Measurements from ENCODE around the gene PCDHA13.
"Not testable (repeated sequence)": the region's sequence is repeated elsewhere in the genome, so short reads cannot be mapped to it uniquely, and the experiment has no call there.

Gene PCDHA13, protein sequence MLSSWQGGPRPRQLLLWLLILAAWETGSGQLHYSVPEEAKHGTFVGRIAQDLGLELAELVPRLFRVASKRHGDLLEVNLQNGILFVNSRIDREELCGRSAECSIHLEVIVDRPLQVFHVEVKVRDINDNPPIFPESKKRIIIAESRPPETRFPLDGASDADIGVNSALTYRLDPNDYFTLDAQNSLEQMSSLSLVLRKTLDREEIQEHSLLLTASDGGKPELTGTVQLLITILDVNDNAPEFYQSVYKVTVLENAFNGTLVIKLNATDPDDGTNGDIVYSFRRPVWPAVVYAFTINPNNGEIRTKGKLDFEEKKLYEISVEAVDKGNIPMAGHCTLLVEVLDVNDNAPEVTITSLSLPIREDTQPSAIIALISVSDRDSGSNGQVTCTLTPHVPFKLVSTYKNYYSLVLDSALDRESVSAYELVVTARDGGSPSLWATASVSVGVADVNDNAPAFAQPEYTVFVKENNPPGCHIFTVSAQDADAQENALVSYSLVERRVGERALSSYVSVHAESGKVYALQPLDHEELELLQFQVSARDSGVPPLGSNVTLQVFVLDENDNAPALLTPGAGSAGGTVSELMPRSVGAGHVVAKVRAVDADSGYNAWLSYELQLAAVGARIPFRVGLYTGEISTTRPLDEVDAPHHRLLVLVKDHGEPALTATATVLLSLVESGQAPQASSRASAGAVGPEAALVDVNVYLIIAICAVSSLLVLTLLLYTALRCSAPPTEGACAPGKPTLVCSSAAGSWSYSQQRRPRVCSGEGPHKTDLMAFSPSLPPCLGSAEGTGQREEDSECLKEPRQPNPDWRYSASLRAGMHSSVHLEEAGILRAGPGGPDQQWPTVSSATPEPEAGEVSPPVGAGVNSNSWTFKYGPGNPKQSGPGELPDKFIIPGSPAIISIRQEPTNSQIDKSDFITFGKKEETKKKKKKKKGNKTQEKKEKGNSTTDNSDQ

DNA sequence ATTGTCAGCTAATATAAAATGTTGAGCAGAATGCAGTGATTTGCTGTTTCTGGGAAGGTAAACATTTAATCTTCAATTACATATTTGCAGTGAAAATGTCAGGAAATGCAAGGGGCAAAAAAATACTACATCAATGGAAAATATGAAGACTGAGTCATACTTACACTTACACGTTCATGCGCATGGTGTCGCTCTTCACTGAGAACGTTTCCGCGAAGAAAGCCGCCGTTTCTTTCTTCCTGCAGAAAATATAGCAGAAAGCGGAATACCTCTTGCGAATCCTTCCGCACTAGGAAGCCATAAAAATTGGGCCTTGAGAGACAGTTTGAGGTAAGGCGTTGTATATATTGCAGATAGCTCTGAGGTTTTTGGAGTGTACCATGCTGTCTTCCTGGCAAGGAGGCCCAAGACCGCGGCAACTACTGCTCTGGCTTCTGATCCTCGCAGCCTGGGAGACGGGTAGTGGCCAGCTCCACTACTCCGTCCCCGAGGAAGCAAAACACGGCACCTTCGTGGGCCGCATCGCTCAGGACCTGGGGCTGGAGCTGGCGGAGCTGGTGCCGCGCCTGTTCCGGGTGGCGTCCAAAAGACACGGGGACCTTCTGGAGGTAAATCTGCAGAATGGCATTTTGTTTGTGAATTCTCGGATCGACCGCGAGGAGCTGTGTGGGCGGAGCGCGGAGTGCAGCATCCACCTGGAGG is at the start of gene PCDHA13:
PCDHA13 (plus strand) TSS at position 236 of the 702 bp plus-strand sequence; CDS start at position 381, 145 bp downstream.
- no peak for DNase-seq (ENCODE audit: low read depth in 2 of 3, low spot score in 1 of 3)

DNA sequence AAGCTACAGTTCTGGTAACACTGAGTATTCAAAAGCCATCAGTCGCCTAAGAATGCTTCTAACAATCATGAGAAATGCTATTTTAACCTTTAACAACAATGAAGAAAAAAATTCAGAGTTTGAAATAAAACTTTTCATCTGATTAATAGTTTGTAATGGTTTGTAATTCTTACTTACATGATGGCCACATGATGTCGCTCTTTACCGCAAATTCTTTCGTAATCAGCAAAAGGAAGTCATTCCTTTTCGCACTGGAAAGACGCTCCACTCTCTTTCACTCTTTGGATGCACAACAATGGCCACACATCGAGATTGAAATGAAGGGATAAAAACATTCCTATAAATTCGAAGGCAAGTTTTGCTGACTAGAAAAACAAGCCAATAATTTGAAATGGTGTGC is 47.9 kb upstream of the PCDHA13 start, which contains the start of gene PCDHA7:
PCDHA7 (plus strand) TSS at position 277 of the 400 bp plus-strand sequence; CDS start at position 392, 115 bp downstream.
- no peak for DNase-seq (ENCODE audit: low read depth in 2 of 3, low spot score in 1 of 3)

DNA sequence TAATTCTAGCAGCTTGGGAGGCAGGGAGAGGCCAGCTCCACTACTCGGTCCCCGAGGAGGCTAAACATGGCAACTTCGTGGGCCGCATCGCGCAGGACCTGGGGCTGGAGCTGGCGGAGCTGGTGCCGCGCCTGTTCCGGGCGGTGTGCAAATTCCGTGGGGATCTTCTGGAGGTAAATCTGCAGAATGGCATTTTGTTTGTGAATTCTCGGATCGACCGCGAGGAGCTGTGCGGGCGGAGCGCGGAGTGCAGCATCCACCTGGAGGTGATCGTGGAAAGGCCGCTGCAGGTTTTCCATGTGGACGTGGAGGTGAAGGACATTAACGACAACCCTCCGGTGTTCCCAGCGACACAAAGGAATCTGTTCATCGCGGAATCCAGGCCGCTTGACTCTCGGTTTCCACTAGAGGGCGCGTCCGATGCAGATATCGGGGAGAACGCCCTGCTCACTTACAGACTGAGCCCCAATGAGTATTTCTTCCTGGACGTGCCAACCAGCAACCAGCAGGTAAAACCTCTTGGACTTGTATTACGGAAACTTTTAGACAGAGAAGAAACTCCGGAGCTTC is 47.4 kb upstream of the PCDHA13 start:
- not testable (repeated sequence) for DNase-seq (ENCODE audit: low read depth in 2 of 3, low spot score in 1 of 3)

GRCh38 chr5:140835622-140836510 is 46.1 kb upstream of the PCDHA13 start:
- no peak for DNase-seq (ENCODE audit: low read depth in 2 of 3, low spot score in 1 of 3)

DNA sequence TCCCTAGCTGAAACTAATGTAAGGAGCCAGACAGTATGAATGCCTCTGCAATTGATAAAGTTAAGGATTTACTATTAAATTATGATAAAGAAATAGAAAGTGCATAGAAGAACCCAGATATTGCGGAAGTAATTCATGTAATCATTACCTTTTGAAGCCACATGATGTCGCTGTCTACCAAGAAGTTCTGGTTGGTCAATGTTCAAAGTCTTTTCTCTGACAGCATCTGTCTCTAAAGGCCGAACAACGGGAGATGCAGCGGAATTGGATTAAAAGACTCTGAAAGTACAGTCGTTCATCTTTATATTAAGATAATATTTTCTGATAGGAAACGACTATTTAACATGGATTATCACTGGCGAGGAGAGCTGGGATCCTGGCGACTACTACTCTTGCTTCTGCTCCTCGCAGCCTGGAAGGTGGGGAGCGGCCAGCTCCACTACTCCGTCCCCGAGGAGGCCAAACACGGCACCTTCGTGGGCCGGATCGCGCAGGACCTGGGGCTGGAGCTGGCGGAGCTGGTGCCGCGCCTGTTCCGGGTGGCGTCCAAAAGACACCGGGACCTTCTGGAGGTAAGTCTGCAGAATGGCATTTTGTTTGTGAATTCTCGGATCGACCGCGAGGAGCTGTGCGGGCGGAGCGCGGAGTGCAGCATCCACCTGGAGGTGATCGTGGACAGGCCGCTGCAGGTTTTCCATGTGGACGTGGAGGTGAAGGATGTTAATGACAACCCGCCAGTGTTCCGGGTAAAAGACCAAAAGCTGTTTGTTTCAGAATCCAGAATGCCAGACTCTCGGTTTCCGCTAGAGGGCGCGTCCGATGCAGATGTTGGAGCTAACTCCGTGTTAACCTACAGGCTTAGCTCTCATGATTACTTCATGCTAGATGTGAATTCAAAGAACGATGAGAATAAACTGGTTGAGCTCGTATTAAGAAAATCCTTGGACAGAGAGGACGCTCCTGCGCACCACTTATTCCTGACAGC is 40.7 kb upstream of the PCDHA13 start, which contains the start of gene PCDHA8:
PCDHA8 (plus strand) TSS at position 210 of the 985 bp plus-strand sequence; CDS start at position 345, 135 bp downstream.
- DNase-seq (ENCODE audit: low read depth in 2 of 3, low spot score in 1 of 3), result peak in 1 of 3 donors; percentile 3

- DNase-seq (ENCODE audit: low read depth in 2 of 3, low spot score in 1 of 3), result no peak
These were observed 38.9 kb upstream of the PCDHA13 start for GRCh38 chr5:140842798-140843733.

DNA sequence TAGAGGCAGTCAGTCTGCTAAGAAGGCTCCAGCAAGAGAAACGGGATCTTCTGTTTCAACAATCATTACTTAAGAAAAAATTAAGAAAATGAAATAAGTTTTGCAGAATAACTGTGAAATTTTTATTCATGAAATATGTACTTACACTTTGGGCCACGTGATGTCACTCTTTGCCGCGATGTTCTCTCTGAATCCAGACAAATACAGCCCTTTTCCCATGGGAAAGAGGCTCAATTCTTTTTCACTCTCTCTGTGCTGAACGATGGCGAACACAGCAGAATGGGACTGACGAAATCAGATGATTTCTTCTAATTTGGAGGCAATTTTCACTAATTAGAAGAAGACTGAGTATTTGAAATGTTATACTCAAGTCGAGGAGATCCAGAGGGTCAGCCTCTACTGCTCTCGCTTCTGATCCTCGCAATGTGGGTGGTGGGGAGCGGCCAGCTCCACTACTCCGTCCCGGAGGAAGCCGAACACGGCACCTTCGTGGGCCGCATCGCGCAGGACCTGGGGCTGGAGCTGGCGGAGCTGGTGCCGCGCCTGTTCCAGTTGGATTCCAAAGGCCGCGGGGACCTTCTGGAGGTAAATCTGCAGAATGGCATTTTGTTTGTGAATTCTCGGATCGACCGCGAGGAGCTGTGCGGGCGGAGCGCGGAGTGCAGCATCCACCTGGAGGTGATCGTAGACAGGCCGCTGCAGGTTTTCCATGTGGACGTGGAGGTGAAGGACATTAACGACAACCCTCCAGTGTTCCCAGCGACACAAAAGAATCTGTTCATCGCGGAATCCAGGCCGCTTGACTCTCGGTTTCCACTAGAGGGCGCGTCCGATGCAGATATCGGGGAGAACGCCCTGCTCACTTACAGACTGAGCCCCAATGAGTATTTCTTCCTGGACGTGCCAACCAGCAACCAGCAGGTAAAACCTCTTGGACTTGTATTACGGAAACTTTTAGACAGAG is 33.5 kb upstream of the PCDHA13 start, which contains the start of gene PCDHA9:
PCDHA9 (plus strand) TSS at position 244 of the 964 bp plus-strand sequence; CDS start at position 358, 114 bp downstream.
- not testable (repeated sequence) for DNase-seq (ENCODE audit: low read depth in 2 of 3, low spot score in 1 of 3)

DNA sequence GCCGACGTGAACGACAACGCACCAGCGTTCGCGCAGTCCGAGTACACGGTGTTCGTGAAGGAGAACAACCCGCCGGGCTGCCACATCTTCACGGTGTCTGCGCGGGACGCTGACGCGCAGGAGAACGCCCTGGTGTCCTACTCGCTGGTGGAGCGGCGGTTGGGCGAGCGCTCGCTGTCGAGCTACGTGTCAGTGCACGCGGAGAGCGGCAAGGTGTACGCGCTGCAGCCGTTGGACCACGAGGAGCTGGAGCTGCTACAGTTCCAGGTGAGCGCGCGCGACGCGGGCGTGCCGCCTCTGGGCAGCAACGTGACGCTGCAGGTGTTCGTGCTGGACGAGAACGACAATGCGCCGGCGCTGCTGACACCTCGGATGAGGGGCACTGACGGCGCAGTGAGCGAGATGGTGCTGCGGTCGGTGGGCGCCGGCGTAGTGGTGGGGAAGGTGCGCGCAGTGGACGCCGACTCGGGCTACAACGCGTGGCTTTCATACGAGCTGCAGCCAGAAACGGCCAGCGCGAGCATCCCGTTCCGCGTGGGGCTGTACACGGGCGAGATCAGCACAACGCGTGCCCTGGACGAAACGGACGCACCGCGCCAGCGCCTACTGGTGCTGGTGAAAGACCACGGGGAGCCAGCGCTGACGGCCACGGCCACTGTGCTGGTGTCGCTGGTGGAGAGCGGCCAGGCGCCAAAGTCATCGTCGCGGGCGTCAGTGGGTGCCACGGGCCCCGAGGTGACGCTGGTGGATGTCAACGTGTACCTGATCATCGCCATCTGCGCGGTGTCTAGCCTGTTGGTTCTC is 31.9 kb upstream of the PCDHA13 start:
- not testable (repeated sequence) for DNase-seq (ENCODE audit: low read depth in 2 of 3, low spot score in 1 of 3)

DNA sequence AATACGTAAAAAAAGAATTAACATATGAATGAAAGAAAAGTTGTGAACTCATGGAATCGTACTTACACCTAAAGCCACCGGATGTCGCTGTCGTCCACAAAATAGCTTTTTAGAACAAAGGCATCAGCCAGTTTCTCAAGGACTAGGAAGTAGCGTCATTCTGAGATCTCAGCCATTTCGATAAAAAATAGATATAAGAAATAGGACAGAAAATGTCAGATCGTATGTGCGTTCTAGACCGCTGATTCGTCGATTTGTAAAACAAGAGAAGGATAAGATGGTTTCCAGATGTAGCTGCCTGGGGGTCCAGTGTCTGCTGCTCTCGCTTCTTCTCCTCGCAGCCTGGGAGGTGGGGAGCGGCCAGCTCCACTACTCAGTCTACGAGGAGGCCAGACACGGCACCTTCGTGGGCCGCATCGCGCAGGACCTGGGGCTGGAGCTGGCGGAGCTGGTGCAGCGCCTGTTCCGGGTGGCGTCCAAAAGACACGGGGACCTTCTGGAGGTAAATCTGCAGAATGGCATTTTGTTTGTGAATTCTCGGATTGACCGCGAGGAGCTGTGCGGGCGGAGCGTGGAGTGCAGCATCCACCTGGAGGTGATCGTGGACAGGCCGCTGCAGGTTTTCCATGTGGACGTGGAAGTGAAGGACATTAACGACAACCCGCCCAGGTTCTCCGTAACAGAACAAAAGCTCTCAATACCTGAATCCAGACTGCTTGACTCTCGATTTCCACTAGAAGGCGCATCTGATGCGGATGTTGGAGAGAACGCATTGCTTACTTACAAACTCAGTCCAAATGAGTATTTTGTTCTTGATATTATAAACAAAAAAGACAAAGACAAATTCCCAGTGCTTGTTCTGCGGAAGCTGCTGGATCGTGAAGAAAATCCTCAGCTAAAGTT is 25.9 kb upstream of the PCDHA13 start, which contains the start of gene PCDHA10:
PCDHA10 (plus strand) TSS at position 126 of the 903 bp plus-strand sequence; CDS start at position 278, 152 bp downstream.
- no peak for DNase-seq (ENCODE audit: low read depth in 2 of 3, low spot score in 1 of 3)

- DNase-seq (ENCODE audit: low read depth in 2 of 3, low spot score in 1 of 3), result no peak
These were observed 24.5 kb upstream of the PCDHA13 start for GRCh38 chr5:140857177-140857986.

DNA sequence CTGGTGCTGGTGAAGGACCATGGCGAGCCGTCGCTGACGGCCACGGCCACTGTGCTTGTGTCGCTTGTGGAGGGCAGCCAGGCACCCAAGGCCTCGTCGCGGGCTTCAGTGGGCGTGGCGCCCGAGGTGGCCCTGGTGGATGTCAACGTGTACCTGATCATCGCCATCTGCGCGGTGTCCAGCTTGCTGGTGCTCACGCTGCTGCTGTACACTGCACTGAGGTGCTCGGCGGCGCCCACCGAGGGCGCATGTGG is 24.0 kb upstream of the PCDHA13 start:
- no peak for DNase-seq (ENCODE audit: low read depth in 2 of 3, low spot score in 1 of 3)

DNA sequence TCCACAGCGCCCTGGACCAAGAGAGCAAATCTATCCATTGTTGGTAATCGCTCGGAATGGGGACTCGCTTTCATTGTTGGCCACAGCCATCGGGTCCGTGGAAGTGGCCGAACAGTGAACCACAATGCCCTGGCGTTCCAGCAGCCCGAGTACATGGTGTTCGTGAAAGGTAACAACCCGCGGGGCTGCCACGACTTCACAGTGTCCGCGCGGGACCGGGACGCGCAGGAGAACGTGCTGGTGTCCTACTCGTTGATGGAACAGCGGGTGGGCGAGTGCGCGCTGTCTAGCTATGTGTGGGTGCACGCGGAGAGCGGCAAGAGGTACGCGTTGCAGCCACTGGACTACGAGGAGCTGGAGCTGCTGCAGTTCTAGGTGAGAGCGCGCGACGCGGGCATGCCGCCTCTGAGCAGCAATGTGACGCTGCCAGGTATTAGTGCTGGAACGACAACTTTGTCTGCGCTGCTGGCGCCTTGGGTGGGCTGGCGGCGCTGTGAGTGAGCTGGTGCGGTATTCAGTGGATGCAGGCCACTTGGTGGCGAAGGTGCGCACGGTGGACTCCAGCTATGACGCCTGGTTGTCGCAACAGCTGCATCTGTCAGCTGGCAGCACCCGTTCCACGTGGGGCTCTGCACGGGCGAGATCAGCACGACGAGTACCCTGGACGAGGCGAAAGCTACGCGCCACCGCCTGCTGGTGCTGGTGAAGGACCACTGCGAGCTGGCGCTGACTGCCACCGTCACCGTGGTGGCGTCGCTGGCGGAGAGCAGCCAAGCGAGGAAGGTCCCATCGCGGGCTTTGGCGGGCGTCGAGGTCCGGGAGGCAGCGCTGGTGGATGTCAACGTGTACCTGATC is 19.3 kb upstream of the PCDHA13 start:
- DNase-seq (ENCODE audit: low read depth in 2 of 3, low spot score in 1 of 3), result no peak

Measured in stimulated activated CD4-positive, alpha-beta T cell treated with anti-CD3 and anti-CD28 coated beads, Interleukin-12 subunit alpha, Interleukin-12 subunit beta, amount 100 ng/mL, for 48 hours (primary cell).